GF-D8 (cell line): ENCODE measurements around the gene STEAP1.
"Not testable (repeated sequence)": the region's sequence is repeated elsewhere in the genome, so short reads cannot be mapped to it uniquely, and the experiment has no call there.

Source experiments
- DNase-seq: peaks from one replicate; lab custom pipeline; 2025; lab: John Stamatoyannopoulos, UW

Gene STEAP1

GRCh38 chr7:90153943-90154771, at the start of gene STEAP1:
Gene STEAP1, plus strand, starts transcription at chr7:90154469. Its CDS starts 5,320 bp downstream, at chr7:90159789.
- DNase-seq, result peak; percentile 11

- DNase-seq, result peak; percentile 16
Observed at GRCh38 chr7:90114972-90115371, 39.3 kb upstream of the STEAP1 start.

DNA sequence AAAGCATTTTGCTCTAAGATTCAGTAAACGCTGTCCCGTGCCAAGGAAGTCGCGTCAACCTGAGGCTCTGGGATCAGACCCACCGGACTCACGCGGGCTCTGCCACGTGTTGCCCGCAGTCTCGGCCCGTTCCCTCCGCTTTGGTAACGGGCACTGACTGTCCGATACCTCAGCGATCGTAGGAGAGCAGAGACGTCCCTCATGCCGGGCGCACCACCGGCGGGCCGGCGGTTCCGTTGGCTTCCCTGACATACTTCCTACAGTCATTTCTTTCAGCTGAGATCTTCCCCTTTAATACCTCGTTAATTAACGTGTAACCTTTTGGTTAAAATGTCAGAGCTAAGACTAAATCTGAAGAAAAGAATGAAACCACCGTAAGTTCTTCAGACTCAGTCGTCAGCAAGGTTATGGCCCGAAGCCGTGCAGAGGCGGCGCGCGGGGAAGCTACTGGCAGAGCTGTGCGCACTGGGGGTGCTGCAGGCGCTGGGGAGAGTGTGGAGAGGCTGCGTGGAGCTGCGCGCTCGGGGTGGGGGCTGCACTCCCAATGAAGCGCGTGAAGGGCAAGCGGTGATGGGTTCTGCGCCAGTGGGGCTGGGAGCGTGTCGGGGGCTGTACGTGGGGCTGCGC, 35.6 kb upstream of the STEAP1 start:
- not testable (repeated sequence) for DNase-seq

GRCh38 chr7:90119178-90119971, 34.9 kb upstream of the STEAP1 start:
- DNase-seq, result no peak

DNA sequence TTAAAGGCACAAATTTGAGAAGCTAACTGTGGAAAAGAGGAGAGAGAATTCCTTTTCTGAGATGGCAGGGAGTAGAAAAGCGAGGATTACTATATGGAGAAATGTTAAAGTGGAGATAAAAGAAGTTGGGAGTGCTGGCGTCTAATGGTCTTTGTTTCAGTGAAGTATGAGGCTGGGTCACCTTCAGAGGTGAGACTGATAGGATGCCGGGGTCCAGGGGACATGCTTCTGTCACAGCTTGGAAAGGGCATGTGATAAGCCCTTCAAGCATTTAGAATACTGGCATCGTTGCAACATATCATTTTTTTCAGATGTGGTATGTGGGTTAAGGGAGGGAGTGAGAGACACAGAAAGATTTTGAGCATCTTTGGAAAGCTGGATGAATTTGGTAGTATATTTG, 34.1 kb upstream of the STEAP1 start:
- DNase-seq, result not testable (repeated sequence)

DNA sequence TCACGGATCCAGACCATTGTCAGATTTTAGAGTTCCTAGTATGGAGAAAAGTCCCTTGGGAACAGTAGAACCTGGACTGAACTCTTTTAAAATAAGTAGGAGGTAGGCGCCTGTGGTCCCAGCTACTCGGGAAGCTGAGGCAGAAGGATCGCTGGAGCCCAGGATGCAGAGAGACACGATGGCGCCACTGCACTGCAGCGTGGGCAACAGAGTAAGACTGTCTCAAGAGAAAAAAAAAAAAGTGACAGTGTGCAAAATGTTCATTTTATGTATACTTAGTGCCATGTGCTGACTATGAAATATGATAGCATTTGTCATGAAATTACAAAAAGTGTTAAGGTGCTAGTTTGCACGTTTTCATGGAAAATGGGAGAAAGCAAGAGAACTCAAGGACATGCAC, 22.5 kb upstream of the STEAP1 start:
- DNase-seq, result not testable (repeated sequence)

DNA sequence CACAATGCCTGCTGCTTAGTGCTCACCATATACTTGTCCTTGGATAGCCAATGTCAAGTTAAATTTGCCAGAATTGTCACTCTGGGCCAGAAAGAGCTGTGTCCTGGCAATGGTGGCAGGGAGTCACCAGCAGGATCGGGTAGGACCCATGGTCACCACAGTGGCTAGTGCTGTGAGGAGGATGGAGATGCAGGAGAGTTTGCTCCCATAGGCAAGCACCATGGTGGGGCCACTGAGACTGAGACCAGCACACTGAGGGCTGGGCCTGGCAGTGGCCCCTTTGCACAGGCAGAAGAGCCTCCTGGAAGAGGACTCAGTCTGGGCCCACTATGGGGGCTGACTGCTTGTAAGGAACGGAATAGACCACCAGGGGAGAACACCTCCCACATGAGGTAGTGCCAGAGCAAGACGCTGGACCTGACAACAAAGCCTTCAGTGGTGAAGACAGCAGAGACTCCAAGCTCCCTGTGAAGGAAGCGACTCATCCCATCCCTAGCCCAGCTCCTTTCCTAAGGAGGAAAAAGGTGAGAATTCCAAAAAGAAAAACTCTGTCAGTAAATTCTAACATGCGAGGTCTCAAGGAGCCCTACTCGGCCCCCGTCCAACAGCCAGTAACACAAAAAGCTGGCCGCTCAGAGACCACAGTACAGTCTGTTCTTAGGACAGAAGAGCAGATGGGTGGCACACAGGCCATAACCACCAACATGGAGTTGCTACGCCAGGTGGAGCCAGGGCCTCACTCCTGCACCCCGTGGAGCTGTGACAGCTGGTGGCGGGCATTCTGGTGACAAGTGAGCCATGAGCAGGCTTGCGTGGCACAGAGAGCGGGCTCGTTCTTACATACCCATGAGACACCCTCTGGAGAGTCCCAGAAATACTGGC, 6.9 kb upstream of the STEAP1 start:
- not testable (repeated sequence) for DNase-seq

DNA sequence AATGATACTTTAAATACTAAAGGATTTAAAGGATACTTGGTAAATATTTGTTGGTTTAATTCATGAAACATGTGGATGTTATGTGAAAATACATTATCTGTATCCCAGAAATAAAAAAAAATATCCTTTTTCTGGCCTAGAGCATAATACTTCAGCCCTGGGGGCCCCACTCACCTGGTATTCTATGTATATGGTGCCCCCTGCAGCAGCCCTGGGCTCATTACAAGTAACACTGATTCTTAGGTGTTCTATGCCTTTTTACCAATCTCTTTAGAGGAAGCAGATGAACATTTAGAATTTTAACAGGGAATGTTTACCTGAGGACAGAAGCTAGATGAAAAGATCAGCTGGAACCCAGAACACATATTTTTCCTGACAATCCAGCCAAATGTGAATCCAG, 4.8 kb upstream of the STEAP1 start:
- DNase-seq, result not testable (repeated sequence)

DNA sequence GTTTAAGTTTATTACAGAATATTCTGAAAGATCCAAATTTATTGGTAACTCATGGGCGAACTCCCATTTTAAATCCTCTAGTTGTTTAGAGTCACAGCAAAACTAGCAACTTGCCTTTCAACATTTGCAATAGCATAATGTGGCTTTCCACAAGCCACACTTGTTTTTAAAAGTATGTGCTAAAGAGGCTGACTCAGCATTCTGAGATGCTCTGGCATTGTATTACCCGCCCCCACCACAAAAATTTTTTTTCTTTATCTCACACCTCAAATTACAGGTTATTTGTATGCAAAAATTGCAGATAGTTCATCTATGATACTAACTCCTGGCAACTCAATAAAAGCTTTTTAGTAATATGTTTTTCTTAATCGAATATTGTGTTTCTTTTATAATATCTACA, 2.4 kb upstream of the STEAP1 start:
- DNase-seq, result not testable (repeated sequence)

- DNase-seq, result not testable (repeated sequence)
Observed at GRCh38 chr7:90152642-90153253, 1.5 kb upstream of the STEAP1 start.

- DNase-seq, result no peak
Observed at GRCh38 chr7:90155206-90155605, 937 bp downstream of the STEAP1 start.

- DNase-seq, result not testable (repeated sequence)
Observed at GRCh38 chr7:90157331-90157730, 3.1 kb downstream of the STEAP1 start.

DNA sequence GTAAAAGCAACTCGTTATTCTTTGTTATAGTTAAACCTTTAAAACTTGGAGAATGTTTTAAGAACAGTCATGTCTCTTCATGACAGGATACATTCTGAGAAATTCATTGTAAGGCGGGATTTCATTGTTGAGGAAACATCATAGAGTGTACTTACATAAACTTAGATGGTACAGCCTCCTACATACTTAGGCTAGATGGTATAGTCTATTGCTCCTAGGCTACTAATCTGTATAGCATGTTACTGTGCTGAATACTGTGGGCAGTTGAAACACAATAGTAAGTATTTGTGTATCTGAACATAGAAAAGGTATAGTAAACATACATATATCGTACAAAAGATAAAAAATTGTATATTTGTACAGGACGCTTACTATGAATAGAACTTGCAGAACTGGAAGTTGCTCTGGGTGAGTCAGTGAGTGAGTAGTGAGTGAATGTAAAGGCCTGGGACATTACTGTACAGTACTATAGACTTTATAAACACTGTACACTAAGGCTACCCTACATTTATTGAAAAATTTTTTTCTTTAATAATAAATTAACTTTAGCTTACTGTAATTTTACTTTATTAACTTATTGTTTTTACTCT, 3.6 kb downstream of the STEAP1 start:
- not testable (repeated sequence) for DNase-seq

DNA sequence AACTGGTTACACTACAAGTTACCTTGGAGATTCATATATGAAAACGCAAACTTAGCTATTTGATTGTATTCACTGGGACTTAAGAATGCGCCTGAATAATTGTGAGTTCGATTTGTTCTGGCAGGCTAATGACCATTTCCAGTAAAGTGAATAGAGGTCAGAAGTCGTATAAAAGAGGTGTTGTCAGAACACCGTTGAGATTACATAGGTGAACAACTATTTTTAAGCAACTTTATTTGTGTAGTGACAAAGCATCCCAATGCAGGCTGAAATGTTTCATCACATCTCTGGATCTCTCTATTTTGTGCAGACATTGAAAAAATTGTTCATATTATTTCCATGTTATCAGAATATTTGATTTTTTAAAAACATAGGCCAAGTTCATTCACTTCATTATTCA, 9.3 kb downstream of the STEAP1 start:
- no peak for DNase-seq

GRCh38 chr7:90165724-90166123, 11.5 kb downstream of the STEAP1 start:
- no peak for DNase-seq

- no peak for DNase-seq
Observed at GRCh38 chr7:90166153-90166552, 11.9 kb downstream of the STEAP1 start.

GRCh38 chr7:90167361-90167760, 13.1 kb downstream of the STEAP1 start:
- no peak for DNase-seq

GRCh38 chr7:90169891-90170290, 15.6 kb downstream of the STEAP1 start:
- no peak for DNase-seq

DNA sequence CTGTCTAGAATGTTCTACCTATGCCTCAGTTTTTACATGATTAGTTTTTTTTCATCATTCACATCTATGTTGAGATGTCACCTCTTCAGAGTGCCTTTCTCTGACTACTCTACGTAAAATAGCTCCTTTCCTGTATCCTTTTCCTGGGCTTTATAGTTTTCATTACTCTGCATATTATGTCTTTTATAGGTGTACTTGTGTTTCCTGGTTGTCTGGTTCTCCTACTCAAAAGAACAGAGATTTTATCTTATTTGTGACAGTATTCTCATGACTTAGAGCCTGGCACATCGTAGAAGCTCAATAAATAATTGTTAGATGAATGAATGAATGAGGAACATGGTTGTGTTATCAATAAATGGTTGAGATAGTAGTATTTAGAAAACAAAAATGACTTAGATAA, 17.9 kb downstream of the STEAP1 start:
- no peak for DNase-seq

DNA sequence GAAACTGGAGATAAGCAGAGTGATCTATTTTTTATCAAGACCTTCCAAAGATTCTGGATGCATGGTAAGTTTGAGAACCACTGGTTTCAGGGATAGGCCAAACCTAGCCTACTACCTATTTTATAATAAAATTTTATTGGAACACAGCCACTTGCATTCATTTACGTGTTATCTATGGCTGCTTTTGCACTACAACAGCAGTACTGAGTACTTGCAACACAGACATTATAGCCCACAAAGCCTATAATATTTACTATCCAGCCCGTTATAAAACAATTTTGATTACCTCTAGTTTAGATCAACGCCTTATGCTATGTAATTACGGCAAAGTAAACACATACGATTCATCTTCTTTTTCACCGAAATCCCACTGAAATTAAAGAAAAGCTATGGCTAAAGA, 18.4 kb downstream of the STEAP1 start:
- no peak for DNase-seq
